Liver (tissue), 3 donors: ENCODE data around the gene RAD23A.

ENCODE experiments used
- CTCF ChIP-seq: fragments of 150-350 bp; IDR thresholded peaks from 2 replicates; pipeline ENCODE4 v1.5.1; 2017; ENCODE audit warnings: improper control_type of control experiment, low read depth, low read length; ENCODE audit not compliant: missing input control
- RXRA ChIP-seq, 2 donors: IDR thresholded peaks; 2 replicates each; pipeline ENCODE4 v1.6.1; 2017 to 2018; ENCODE audit warnings: antibody characterized with exemption in 2 of 2, mild to moderate bottlenecking in 1 of 2
- SP1 ChIP-seq: IDR thresholded peaks from 2 replicates; pipeline ENCODE4 v1.6.1; 2018; ENCODE audit warnings: antibody characterized with exemption, mild to moderate bottlenecking
- YY1 ChIP-seq: IDR thresholded peaks from 2 replicates; pipeline ENCODE4 v1.6.1; 2016; ENCODE audit warnings: antibody characterized with exemption, mild to moderate bottlenecking
- donor health status: healthy.
- donor health status: healthy.

GRCh38 chr19:12956446-12957388 lies 11.1 kb downstream of the RAD23A start, which contains the start of gene GADD45GIP1:
- TF ChIP-seq RXRA (IDR thresholded peaks at IDR 0.05) (peak in 1 of 2 donors; percentile 5), CTCF (no peak), YY1 (peak; percentile 96), SP1 (no peak)
